ENCODE results near the gene FYN.

DNA sequence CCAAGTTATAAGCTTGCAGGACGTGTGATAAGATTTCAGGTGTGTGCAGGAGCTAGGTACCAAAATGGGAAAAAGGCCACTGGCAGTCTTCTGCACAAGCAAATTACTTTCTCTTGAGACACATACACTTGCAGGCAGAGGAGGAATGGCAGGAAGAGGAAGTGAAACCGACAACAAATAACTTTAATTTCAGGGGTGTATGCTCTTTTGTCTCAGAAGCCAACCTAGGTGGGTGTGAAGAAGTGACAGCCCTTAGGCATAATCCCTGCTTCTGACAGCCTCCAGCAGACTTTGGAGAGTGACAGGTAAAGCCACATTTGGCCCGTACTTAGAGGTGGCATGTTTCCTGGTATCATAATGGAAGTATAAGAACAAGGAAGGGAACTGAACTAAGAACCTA, 148.7 kb downstream of the FYN start:
- no peak for TF ChIP-seq CTCF (IDR thresholded peaks at IDR 0.05)
- TF ChIP-seq POLR2A (IDR thresholded peaks at IDR 0.05) = no peak
